Middle frontal gyrus (tissue), 1 donor: ENCODE results near the gene POPDC2.

ENCODE experiments used
- DNase-seq: peaks from one replicate; pipeline ENCODE4 v3.0.0-alpha.2; 2015; ENCODE audit warnings: low spot score; ENCODE audit errors: extremely low spot score

The POPDC2 gene

GRCh38 chr3:119672776-119673175 is 12.4 kb upstream of the POPDC2 start:
- no peak for DNase-seq

GRCh38 chr3:119669906-119670570 is 9.6 kb upstream of the POPDC2 start:
- no peak for DNase-seq

- no peak for DNase-seq
Observed at GRCh38 chr3:119665954-119666559, 5.7 kb upstream of the POPDC2 start.

- no peak for DNase-seq
Observed at GRCh38 chr3:119664850-119665379, 4.5 kb upstream of the POPDC2 start.

- no peak for DNase-seq
Observed at GRCh38 chr3:119664370-119664769, 4.0 kb upstream of the POPDC2 start.

GRCh38 chr3:119663885-119664284 is 3.5 kb upstream of the POPDC2 start:
- no peak for DNase-seq

- no peak for DNase-seq
Observed at GRCh38 chr3:119662604-119663373, 2.4 kb upstream of the POPDC2 start.

GRCh38 chr3:119659606-119660291 is 640 bp downstream of the POPDC2 start:
- DNase-seq, result no peak

GRCh38 chr3:119658994-119659393 is 1.4 kb downstream of the POPDC2 start:
- no peak for DNase-seq

- DNase-seq, result no peak
Observed at GRCh38 chr3:119657887-119658702, 2.3 kb downstream of the POPDC2 start.

- DNase-seq, result no peak
Observed at GRCh38 chr3:119653876-119654275, 6.5 kb downstream of the POPDC2 start.

GRCh38 chr3:119652306-119653033 is 7.9 kb downstream of the POPDC2 start:
- DNase-seq, result no peak

GRCh38 chr3:119649761-119650160 is 10.6 kb downstream of the POPDC2 start:
- DNase-seq, result no peak

GRCh38 chr3:119647843-119648575 is 12.4 kb downstream of the POPDC2 start:
- no peak for DNase-seq

- DNase-seq, result no peak
Observed at GRCh38 chr3:119647171-119647570, 13.2 kb downstream of the POPDC2 start.

GRCh38 chr3:119645813-119646212 is 14.6 kb downstream of the POPDC2 start:
- DNase-seq, result no peak

- DNase-seq, result no peak
Observed at GRCh38 chr3:119644481-119644880, 15.9 kb downstream of the POPDC2 start.

GRCh38 chr3:119643528-119643927 is 16.9 kb downstream of the POPDC2 start:
- DNase-seq, result no peak

GRCh38 chr3:119642746-119643473 is 17.5 kb downstream of the POPDC2 start:
- DNase-seq, result no peak
